Activated B cell treated with CpG ODN at 0.5 μM for 24 hours (primary cell): ENCODE data around the gene CDYL. TPM values are rescaled to one million over a fixed set of nuclear protein-coding genes. Genes with fewer than 3 reads are reported as not detected.
"Not testable (repeated sequence)": the region's sequence is repeated elsewhere in the genome, so short reads cannot be mapped to it uniquely, and the experiment has no call there.

Experiments used
- ATAC-seq: fragments of 200-7000 bp; cut with Tn5 transposase; one replicate; pipeline ENCODE4 v1.10.0; 2021; ENCODE audit warnings: low read depth, mild to moderate bottlenecking, moderate library complexity
- CTCF ChIA-PET: fragments of 350-600 bp; sonication (Branson Sonifier 250); formaldehyde crosslinking; loops from one replicate; lab custom pipeline; 2021; ENCODE audit warnings: antibody characterized with exemption; lab: Charles Lee
- POLR2A ChIA-PET: fragments of 350-600 bp; sonication (Branson Sonifier 250); formaldehyde crosslinking; loops from one replicate; lab custom pipeline; 2021; ENCODE audit warnings: antibody characterized with exemption; lab: Charles Lee
- DNase-seq: peaks from one replicate; pipeline ENCODE4 v3.0.0; 2022
- H3K27ac Mint-ChIP-seq: one replicate; pipeline ENCODE4 v1.8.0; 2020; ENCODE audit warnings: mixed read lengths
- H3K27me3 Mint-ChIP-seq: one replicate; pipeline ENCODE4 v1.8.0; 2021; ENCODE audit warnings: mixed read lengths
- H3K36me3 Mint-ChIP-seq: one replicate; pipeline ENCODE4 v1.8.0; 2021; ENCODE audit warnings: low read depth, mixed read lengths
- H3K4me1 Mint-ChIP-seq: one replicate; pipeline ENCODE4 v1.8.0; 2021; ENCODE audit warnings: mixed read lengths
- H3K4me3 Mint-ChIP-seq: one replicate; pipeline ENCODE4 v1.8.0; 2020; ENCODE audit warnings: mild to moderate bottlenecking, mixed read lengths
- H3K9me3 Mint-ChIP-seq: one replicate; pipeline ENCODE4 v1.8.0; 2020; ENCODE audit warnings: mixed read lengths
- CTCF ChIP-seq: fragments of 200-600 bp; IDR thresholded peaks from one replicate; pipeline ENCODE4 v1.8.0; 2022; ENCODE audit warnings: antibody characterized with exemption, mild to moderate bottlenecking
- intact Hi-C: fragments of 100-400 bp; cut with micrococcal nuclease; formaldehyde crosslinking; loops from one replicate; pipeline ENCODE4 v1.15.1; 2024
- total RNA-seq: library from RNA; stranded (reverse); gene quantifications from 2 replicates; pipeline ENCODE4 v1.2.3, GENCODE V29; 2022

Gene CDYL
- total RNA-seq, 1 donor from 2014 or later, result 47.5 TPM

- CTCF ChIA-PET, result no interaction called here
- peaks cover 28% of the 10 kb centered on the region for H3K9me3 Mint-ChIP-seq
Measured at GRCh38 chr6:4829089-4829488, 52.9 kb downstream of the CDYL start.

GRCh38 chr6:4835540-4835939 lies 59.3 kb downstream of the CDYL start:
- H3K27me3 Mint-ChIP-seq, POLR2A ChIA-PET, H3K27ac Mint-ChIP-seq, H3K4me3 Mint-ChIP-seq, H3K9me3 Mint-ChIP-seq, intact Hi-C loops, DNase-seq, ATAC-seq, CTCF ChIA-PET: not testable (repeated sequence)
- H3K36me3 Mint-ChIP-seq, result peaks cover 22% of the 10 kb centered on the region
- H3K4me1 Mint-ChIP-seq, result peaks cover 29% of the 10 kb centered on the region

More at GRCh38 chr6:4829089-4829488, 52.9 kb downstream of the CDYL start:
- no peak for ATAC-seq
- no peak for TF ChIP-seq CTCF
- H3K4me3 Mint-ChIP-seq, result no peak overlapping the region
- H3K27ac Mint-ChIP-seq, result no peak overlapping the region
- no peak for DNase-seq
- no peaks in the 10 kb centered on the region for H3K27me3 Mint-ChIP-seq
- H3K36me3 Mint-ChIP-seq, result peaks cover 31% of the 10 kb centered on the region
- peaks cover 6% of the 10 kb centered on the region for H3K4me1 Mint-ChIP-seq
- intact Hi-C loops, result no loop called here
- POLR2A ChIA-PET, result no interaction called here

- H3K9me3 Mint-ChIP-seq, result peaks cover 32% of the 10 kb centered on the region
- no peak for TF ChIP-seq CTCF
- H3K27ac Mint-ChIP-seq, result no peak overlapping the region
- H3K4me3 Mint-ChIP-seq, result no peak overlapping the region
- H3K27me3 Mint-ChIP-seq, result no peaks in the 10 kb centered on the region
- no peak for ATAC-seq
- POLR2A ChIA-PET, result no interaction called here
- CTCF ChIA-PET, result no interaction called here
- peaks cover 48% of the 10 kb centered on the region for H3K36me3 Mint-ChIP-seq
- intact Hi-C loops, result loop anchor here (10.0 kb wide), 1 partner anchor 65 kb away; the partner anchor contains the start of gene CDYL
- peaks cover 49% of the 10 kb centered on the region for H3K4me1 Mint-ChIP-seq
- DNase-seq, result no peak
Measured at GRCh38 chr6:4840169-4840568, 64.0 kb downstream of the CDYL start.

GRCh38 chr6:4844108-4844507 lies 67.9 kb downstream of the CDYL start:
- no peak overlapping the region for H3K27ac Mint-ChIP-seq
- ATAC-seq, result no peak
- ChIA-PET POLR2A (no interaction called here), CTCF (no interaction called here)
- TF ChIP-seq CTCF, result no peak
- no peaks in the 10 kb centered on the region for H3K27me3 Mint-ChIP-seq
- H3K36me3 Mint-ChIP-seq, result peaks cover 34% of the 10 kb centered on the region
- no peak overlapping the region for H3K4me3 Mint-ChIP-seq
- peaks cover 50% of the 10 kb centered on the region for H3K4me1 Mint-ChIP-seq
- peaks cover 30% of the 10 kb centered on the region for H3K9me3 Mint-ChIP-seq
- no peak for DNase-seq
- intact Hi-C loops, result loop anchor here (10.0 kb wide), 1 partner anchor 69 kb away; the partner anchor contains the start of gene CDYL

DNA sequence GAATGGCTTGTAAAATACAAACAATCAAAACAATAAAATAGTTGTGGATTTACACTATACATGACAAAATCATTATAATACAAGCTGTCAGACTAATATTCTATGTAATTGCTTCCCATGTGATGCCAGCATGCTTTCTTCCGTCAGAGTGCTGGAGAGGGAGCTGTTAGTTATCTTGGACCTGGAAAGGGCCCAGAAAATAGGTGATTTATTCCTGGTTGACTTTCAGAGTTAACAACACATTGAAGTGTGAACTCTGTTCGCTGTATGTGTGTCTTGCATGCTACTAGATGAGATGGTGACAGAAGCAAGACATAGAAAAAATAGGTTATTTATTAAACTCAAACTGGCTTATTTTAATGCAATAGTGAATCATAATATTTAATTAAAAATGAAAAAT lies 70.2 kb downstream of the CDYL start:
- no peak for TF ChIP-seq CTCF
- ChIA-PET POLR2A (no interaction called here), CTCF (no interaction called here)
- Mint-ChIP-seq H3K36me3 (peaks cover 19% of the 10 kb centered on the region), H3K27me3 (no peaks in the 10 kb centered on the region), H3K4me1 (peaks cover 38% of the 10 kb centered on the region), H3K9me3 (peaks cover 18% of the 10 kb centered on the region), H3K4me3 (no peak overlapping the region), H3K27ac (no peak overlapping the region)
- no peak for DNase-seq
- no peak for ATAC-seq
- intact Hi-C loops, result loop anchor here (10.0 kb wide), 1 partner anchor 72 kb away; the partner anchor contains the start of gene CDYL
